Measurements from ENCODE around the gene AKR1E2.
"Not testable (repeated sequence)": the region's sequence is repeated elsewhere in the genome, so short reads cannot be mapped to it uniquely, and the experiment has no call there.

Gene AKR1E2

GRCh38 chr10:4813496-4813895, 12.5 kb upstream of the AKR1E2 start:
- DNase-seq (ENCODE audit: low read depth in 2 of 2) = no peak

- DNase-seq (ENCODE audit: low read depth in 2 of 2) = not testable (repeated sequence)
Measured at GRCh38 chr10:4815646-4816180, 10.3 kb upstream of the AKR1E2 start.

GRCh38 chr10:4816966-4817365, 9.0 kb upstream of the AKR1E2 start:
- DNase-seq (ENCODE audit: low read depth in 2 of 2) = no peak

- no peak for DNase-seq (ENCODE audit: low read depth in 2 of 2)
Measured at GRCh38 chr10:4819067-4819466, 6.9 kb upstream of the AKR1E2 start.

GRCh38 chr10:4819707-4820106, 6.3 kb upstream of the AKR1E2 start:
- no peak for DNase-seq (ENCODE audit: low read depth in 2 of 2)

GRCh38 chr10:4820804-4821401, 5.1 kb upstream of the AKR1E2 start:
- DNase-seq (ENCODE audit: low read depth in 2 of 2) = no peak

GRCh38 chr10:4822208-4822607, 3.8 kb upstream of the AKR1E2 start:
- no peak for DNase-seq (ENCODE audit: low read depth in 2 of 2)

- no peak for DNase-seq (ENCODE audit: low read depth in 2 of 2)
Measured at GRCh38 chr10:4824791-4825310, 1.2 kb upstream of the AKR1E2 start.

- no peak for DNase-seq (ENCODE audit: low read depth in 2 of 2)
Measured at GRCh38 chr10:4825456-4825867, 545 bp upstream of the AKR1E2 start.

- DNase-seq (ENCODE audit: low read depth in 2 of 2) = no peak
Measured at GRCh38 chr10:4826792-4827324, 851 bp downstream of the AKR1E2 start.

GRCh38 chr10:4828005-4828404, 2.0 kb downstream of the AKR1E2 start:
- no peak for DNase-seq (ENCODE audit: low read depth in 2 of 2)

- DNase-seq (ENCODE audit: low read depth in 2 of 2) = no peak
Measured at GRCh38 chr10:4830551-4830950, 4.5 kb downstream of the AKR1E2 start.

- no peak for DNase-seq (ENCODE audit: low read depth in 2 of 2)
Measured at GRCh38 chr10:4831091-4831490, 5.1 kb downstream of the AKR1E2 start.

- no peak for DNase-seq (ENCODE audit: low read depth in 2 of 2)
Measured at GRCh38 chr10:4833286-4833685, 7.3 kb downstream of the AKR1E2 start.

GRCh38 chr10:4834898-4835405, 8.9 kb downstream of the AKR1E2 start:
- no peak for DNase-seq (ENCODE audit: low read depth in 2 of 2)

GRCh38 chr10:4835494-4835918, 9.5 kb downstream of the AKR1E2 start:
- no peak for DNase-seq (ENCODE audit: low read depth in 2 of 2)

GRCh38 chr10:4836416-4836969, 10.5 kb downstream of the AKR1E2 start:
- no peak for DNase-seq (ENCODE audit: low read depth in 2 of 2)

- DNase-seq (ENCODE audit: low read depth in 2 of 2) = no peak
Measured at GRCh38 chr10:4837551-4837950, 11.5 kb downstream of the AKR1E2 start.

GRCh38 chr10:4838743-4839142, 12.7 kb downstream of the AKR1E2 start:
- DNase-seq (ENCODE audit: low read depth in 2 of 2) = no peak

GRCh38 chr10:4839353-4839752, 13.3 kb downstream of the AKR1E2 start:
- DNase-seq (ENCODE audit: low read depth in 2 of 2) = no peak

GRCh38 chr10:4840151-4840550, 14.1 kb downstream of the AKR1E2 start:
- DNase-seq (ENCODE audit: low read depth in 2 of 2) = no peak

GRCh38 chr10:4843525-4844180, 17.6 kb downstream of the AKR1E2 start:
- DNase-seq (ENCODE audit: low read depth in 2 of 2) = no peak

Data from activated CD8-positive, alpha-beta memory T cell treated with anti-CD3 and anti-CD28 coated beads for 4 hours (primary cell).